Stimulated activated CD4-positive, alpha-beta T cell treated with anti-CD3 and anti-CD28 coated beads, Interleukin-15, amount 100 ng/mL, for 48 hours (primary cell): ENCODE data around the gene HOXD12.

Experiments
- DNase-seq, 2 donors: peaks; one replicate each; pipeline ENCODE4 v3.0.0-alpha.2; 2020; ENCODE audit warnings: low read depth in 2 of 2

Gene HOXD12

GRCh38 chr2:176105078-176105729, 5.6 kb downstream of the HOXD12 start:
- DNase-seq: no peak

GRCh38 chr2:176105730-176106580, 6.4 kb downstream of the HOXD12 start:
- DNase-seq: no peak

GRCh38 chr2:176106581-176107539, 7.3 kb downstream of the HOXD12 start, which contains the start of gene HOXD11:
HOXD11 (plus strand) TSS chr2:176107280; CDS start chr2:176107356, 76 bp downstream.
- DNase-seq: no peak

- no peak for DNase-seq
Observed at GRCh38 chr2:176107731-176108181, 8.2 kb downstream of the HOXD12 start.

GRCh38 chr2:176109192-176109901, 9.8 kb downstream of the HOXD12 start:
- no peak for DNase-seq

- no peak for DNase-seq
Observed at GRCh38 chr2:176109946-176110345, 10.4 kb downstream of the HOXD12 start.

GRCh38 chr2:176110415-176111308, 11.1 kb downstream of the HOXD12 start:
- DNase-seq: no peak

GRCh38 chr2:176111309-176111663, 11.7 kb downstream of the HOXD12 start:
- DNase-seq: no peak

GRCh38 chr2:176111846-176112374, 12.3 kb downstream of the HOXD12 start:
- no peak for DNase-seq

GRCh38 chr2:176112375-176113302, 13.0 kb downstream of the HOXD12 start:
- DNase-seq: no peak

- DNase-seq: no peak
Observed at GRCh38 chr2:176114120-176114929, 14.7 kb downstream of the HOXD12 start.

GRCh38 chr2:176114930-176115625, 15.5 kb downstream of the HOXD12 start:
- no peak for DNase-seq

- DNase-seq: no peak
Observed at GRCh38 chr2:176115883-176116813, 16.6 kb downstream of the HOXD12 start, which contains the start of gene HOXD10. HOXD10 (plus strand) TSS chr2:176116778; CDS start chr2:176116834, 56 bp downstream.

GRCh38 chr2:176117162-176117822, 17.7 kb downstream of the HOXD12 start:
- DNase-seq: no peak

GRCh38 chr2:176117823-176118371, 18.3 kb downstream of the HOXD12 start:
- DNase-seq: no peak
